ENCODE data around the gene SLC7A8.

- no peak for TF ChIP-seq CTCF (IDR thresholded peaks at IDR 0.05)
- no peak for TF ChIP-seq POLR2A (IDR thresholded peaks at IDR 0.05)
- TF ChIP-seq EP300 (IDR thresholded peaks at IDR 0.05), result no peak
Measured at GRCh38 chr14:23175823-23176222, 7.6 kb downstream of the SLC7A8 start.

Data from tibial nerve (tissue), 4 donors.